CD4-positive, alpha-beta T cell treated with Interleukin-2 at 100 ng/mL for 4 hours (primary cell): ENCODE measurements around the gene PREX1.
"Not testable (repeated sequence)": the region's sequence is repeated elsewhere in the genome, so short reads cannot be mapped to it uniquely, and the experiment has no call there.

Source experiments
- DNase-seq: peaks from one replicate; pipeline ENCODE4 v3.0.0-alpha.2; 2020; ENCODE audit warnings: low spot score

Gene PREX1

GRCh38 chr20:48794360-48794759 is 33.4 kb downstream of the PREX1 start:
- no peak for DNase-seq

GRCh38 chr20:48793776-48794175 is 34.0 kb downstream of the PREX1 start:
- no peak for DNase-seq

GRCh38 chr20:48791666-48792071 is 36.1 kb downstream of the PREX1 start:
- no peak for DNase-seq

DNA sequence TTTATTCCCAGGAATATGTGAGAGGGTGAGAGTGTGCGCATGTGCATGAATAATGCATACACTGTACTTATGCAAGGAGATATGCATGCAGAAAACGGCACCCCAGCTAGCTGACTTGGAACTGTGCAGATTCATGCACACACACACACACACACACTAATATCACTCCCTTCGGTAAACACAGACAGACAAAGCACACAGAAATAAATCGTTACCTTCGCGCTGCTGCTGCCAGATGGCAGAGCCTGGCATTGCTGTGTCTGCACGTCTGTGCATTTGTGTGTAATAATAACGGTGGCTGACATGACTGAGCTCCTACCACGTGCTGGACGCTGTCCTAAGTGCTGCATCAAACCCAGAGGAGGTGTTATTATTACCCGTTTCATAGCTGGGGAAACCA is 36.8 kb downstream of the PREX1 start:
- no peak for DNase-seq

DNA sequence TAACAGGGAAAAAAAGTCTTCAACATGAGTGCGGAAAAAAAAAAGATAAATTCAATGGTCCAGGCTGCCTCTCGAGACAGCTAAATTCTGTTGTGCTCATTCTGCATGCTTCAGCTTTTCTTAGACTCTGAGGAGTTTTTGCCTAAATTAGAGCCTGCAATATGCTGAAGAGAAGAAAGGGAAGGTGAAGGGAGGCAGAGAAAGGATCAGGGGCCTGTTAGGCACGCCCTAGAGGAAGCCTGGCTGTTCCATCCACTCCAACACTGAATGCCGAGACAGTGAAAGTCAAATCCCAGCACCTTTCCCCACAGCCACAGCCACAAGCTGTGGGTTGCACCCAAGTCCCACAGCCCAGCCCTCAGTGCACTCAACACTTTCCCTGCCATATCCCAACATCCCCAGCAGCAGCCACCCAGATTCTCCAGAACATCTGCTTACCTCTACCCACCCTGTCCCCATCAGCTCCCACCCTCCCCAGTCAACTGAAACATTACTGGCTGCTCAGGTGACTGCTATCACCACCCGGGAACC is 37.3 kb downstream of the PREX1 start:
- DNase-seq, result no peak

DNA sequence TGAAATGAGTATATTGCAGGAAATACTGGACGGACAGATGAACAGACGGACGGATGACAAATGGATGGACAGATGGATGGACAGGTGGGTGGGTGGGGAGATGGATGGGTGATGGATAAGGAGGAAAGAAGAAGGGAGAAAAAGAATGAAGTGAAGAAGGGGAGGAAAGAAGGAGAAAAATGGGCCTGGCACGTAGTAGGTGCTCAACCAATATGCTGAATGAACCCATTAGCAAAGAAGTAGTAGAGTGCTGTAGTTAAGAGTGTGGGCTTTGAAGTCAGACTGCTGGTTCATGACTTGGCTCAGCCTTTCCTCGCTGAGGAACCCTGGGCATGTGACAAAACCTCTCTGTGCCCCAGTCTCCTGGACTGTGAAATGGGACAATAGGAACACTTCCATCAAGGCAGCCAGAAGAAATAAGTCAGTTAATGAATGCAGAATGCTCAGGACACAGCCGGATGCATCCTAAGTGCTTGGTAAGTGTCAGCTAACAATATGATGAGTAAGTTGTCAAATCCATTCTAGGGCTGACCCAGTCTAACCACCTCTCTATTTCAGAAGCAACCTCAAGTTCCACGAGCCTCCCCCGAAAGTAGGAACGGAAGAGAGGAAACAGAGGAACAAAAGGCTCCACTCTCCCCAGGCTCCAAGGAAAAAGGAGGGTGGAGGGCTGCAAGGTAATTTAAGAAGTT is 37.9 kb downstream of the PREX1 start:
- DNase-seq, result no peak

- no peak for DNase-seq
These were observed 38.6 kb downstream of the PREX1 start for GRCh38 chr20:48789185-48789668.

GRCh38 chr20:48788486-48789072 is 39.2 kb downstream of the PREX1 start:
- DNase-seq, result no peak

DNA sequence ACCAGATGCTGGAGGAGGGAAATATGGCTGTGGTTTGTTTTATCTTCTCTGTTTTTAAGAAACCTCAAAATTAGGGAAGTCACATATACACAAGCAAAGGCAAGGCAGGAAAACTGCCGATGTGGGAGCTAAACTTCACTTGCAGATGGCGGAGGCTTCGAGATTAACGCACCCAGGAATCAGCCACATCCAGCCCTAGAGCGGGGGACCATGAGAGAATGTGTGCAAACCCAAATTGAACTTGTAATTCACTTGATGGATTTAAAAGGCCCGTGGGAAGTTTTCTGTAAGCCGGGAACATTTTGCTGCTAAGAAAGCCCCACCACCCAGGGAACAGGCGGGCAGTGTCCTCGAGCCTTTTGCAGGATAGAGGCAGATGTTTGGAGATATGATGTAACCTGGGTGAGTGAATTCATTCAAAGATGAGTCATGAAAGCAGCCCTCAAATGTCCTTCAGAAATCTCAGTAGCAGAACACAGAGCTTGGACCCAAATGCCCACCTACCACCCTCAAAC is 39.9 kb downstream of the PREX1 start:
- DNase-seq, result no peak

- no peak for DNase-seq
These were observed 40.7 kb downstream of the PREX1 start for GRCh38 chr20:48786951-48787705.

DNA sequence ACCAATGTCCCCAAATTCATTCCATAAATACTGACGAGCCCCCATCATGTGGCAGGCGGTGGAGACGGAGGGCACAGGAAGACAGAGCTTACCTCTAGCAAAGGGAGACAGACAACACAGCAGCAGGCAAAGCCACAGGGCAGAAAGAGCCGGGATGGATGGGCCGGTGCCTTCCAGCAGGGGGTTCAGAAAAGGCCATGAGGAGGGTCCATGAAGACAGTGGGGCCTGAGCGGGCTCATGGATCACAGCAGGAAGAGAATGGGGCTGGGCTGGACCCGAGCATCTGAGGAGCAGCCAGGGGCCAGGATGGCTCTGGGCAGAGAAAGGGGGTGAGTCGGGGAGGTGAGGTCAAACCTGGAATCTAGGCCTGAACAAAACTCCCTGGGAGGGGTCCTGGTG is 42.0 kb downstream of the PREX1 start:
- DNase-seq, result no peak

DNA sequence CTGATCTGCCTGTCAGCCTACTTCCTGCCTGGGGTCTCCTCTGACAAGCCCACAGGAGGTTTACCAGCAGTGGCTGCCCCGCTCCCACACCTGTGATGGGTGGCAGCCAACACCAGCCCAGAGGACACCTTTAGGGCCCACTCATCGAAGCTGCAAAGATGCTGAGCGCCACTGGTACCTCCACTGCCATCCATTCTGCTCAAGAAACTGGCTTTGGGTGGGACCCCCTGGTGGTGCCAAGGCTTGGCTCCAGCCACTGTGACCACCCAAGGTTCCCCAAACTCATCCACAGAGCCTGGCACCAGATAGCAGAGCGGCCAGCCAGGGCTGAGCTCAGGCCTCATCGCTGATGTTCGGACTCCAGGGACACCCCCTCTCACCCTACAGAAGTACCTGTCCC is 42.5 kb downstream of the PREX1 start:
- DNase-seq, result no peak

- no peak for DNase-seq
These were observed 43.5 kb downstream of the PREX1 start for GRCh38 chr20:48784273-48784641.

DNA sequence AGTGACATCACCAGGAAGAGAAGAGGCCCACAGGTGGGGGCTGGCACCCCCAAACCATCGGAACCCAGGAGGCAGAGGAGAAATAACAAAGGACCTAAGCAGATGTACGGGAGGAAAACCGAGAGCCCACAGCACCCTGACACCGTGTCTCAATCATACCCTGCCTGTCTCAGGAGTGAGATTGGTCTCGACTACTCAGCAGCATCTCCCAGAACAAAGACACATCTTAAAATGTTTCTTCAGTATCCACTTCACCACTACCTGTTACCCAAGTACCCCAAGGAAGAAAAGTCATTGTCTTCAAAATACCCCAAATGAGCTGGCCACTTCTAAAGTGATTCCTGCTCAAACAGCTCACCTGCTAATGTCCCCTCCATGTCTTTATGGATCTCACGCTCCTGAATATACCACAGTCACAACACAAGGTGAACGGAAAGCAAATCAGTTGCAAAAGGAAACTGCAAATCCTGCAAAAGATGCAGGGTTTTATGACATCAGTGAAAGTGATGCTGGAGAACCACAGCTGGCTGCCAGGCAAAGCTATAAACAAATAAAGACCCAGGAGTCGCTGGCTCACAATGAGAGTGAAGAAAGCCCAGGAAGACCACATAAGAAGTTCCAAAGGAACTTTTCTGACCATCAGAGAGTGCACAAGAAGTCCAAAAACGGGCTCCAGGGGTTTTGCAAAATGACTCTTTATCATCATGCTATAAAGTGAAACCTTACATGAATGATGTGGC is 44.1 kb downstream of the PREX1 start:
- DNase-seq, result peak; percentile 57

- no peak for DNase-seq
These were observed 44.9 kb downstream of the PREX1 start for GRCh38 chr20:48782901-48783308.

DNA sequence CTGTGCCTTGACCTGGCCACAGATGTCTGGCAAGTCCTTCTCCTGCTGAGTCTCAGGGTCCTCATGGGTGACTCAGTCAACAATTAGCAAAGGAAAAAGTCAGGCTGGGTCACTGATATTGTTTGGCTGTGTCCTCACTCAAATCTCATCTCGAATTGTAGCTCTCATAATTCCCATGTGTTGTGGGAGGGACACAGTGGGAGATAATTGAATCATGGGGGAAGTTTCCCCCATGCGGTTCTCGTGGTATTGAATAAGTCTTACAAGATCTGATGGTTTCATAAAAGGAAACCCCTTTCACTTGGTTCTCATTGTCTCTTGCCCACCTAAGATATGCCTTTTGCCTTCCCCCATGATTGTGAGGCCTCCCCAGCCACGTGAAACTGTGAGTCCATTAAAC is 45.7 kb downstream of the PREX1 start:
- no peak for DNase-seq

GRCh38 chr20:48781634-48782033 is 46.2 kb downstream of the PREX1 start:
- DNase-seq, result no peak

DNA sequence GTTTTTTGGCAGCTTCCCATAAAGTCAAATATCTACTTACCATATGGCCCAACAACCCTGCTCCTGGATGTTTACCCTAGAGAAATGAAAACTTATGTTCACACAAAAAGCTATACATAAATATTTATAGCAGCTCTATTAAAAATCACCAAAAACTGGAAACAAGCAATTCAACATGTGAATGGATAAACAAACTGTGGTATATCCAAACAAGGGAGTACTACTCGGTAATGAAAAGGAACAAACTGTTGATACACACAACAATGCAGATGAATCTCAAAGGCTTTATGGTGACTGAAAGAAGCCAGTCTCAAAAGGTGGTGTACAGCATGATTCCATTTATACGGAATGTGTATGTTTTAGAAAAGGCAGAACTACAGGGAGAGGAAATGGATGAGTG is 48.4 kb downstream of the PREX1 start:
- no peak for DNase-seq

GRCh38 chr20:48777821-48778220 is 50.0 kb downstream of the PREX1 start:
- DNase-seq, result no peak

DNA sequence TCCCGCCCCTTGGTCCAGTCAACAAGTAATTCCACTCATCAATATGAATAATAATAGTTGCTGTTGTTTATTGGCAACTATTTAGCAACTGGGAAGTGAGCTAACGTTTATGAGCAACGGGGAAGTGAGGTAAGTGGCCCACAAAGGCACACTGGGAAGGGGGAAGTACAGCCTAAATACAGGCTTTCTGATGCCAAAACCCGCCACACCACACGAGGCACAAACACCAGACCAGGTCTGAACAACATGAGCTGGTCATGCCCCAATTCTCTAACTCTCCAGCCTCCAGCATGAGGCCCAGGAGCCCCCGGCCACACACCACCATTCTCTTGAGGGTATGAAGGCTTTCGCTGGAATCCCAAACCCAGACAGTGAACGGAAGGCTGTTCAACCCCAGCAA is 50.8 kb downstream of the PREX1 start:
- DNase-seq, result no peak

DNA sequence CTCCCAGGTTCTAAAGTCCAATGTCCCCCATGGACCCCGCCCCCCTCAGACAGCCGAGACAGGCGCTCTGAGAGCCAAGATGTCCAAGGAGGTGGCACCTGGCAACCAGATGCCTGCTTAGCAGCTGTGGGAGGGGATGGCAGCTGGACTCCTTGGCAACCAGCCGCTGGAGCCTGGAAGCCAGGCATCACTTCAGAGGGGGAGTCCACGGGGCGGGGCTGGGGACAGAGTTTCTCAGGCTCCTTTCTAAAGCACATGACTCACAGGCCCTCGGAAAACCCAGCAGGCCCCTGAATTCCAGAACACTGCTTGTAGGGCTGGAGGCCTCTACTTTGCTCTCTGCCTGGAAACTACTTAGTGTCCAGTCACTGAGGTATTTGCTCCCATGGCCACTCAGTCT is 51.5 kb downstream of the PREX1 start:
- no peak for DNase-seq

GRCh38 chr20:48775545-48775944 is 52.3 kb downstream of the PREX1 start:
- DNase-seq, result not testable (repeated sequence)
